Activated naive CD4-positive, alpha-beta T cell treated with anti-CD3 and anti-CD28 coated beads for 36 hours (primary cell): Measurements from ENCODE around the gene PTGIS. TPM values are rescaled to one million over a fixed set of nuclear protein-coding genes. Genes with fewer than 3 reads are reported as not detected.

ENCODE experiments used
- CTCF ChIA-PET: fragments of 350-600 bp; sonication (Branson Sonifier 250); formaldehyde crosslinking; loops from one replicate; lab custom pipeline; 2021; ENCODE audit warnings: antibody characterized with exemption; lab: Charles Lee
- DNase-seq: peaks from one replicate; pipeline ENCODE4 v3.0.0-alpha.2; 2020
- H3K27ac Mint-ChIP-seq: one replicate; pipeline ENCODE4 v1.8.0; 2021; ENCODE audit warnings: mild to moderate bottlenecking, mixed read lengths
- H3K27me3 Mint-ChIP-seq: one replicate; pipeline ENCODE4 v1.8.0; 2021; ENCODE audit warnings: low read depth, mixed read lengths
- H3K36me3 Mint-ChIP-seq: one replicate; pipeline ENCODE4 v1.8.0; 2021; ENCODE audit warnings: low read depth, mixed read lengths
- H3K4me1 Mint-ChIP-seq: one replicate; pipeline ENCODE4 v1.8.0; 2021; ENCODE audit warnings: low read depth, mixed read lengths
- H3K4me3 Mint-ChIP-seq: one replicate; pipeline ENCODE4 v1.8.0; 2021; ENCODE audit warnings: mild to moderate bottlenecking, moderate library complexity, mixed read lengths
- H3K9me3 Mint-ChIP-seq: one replicate; pipeline ENCODE4 v1.8.0; 2021; ENCODE audit warnings: mixed read lengths
- intact Hi-C: fragments of 100-400 bp; cut with micrococcal nuclease; formaldehyde crosslinking; loops from one replicate; pipeline ENCODE4 v1.15.1; 2023
- total RNA-seq, 2 experiments: library from RNA; stranded (reverse); gene quantifications; one replicate each; pipeline ENCODE4 v1.2.3, GENCODE V29; 2021

PTGIS gene
- total RNA-seq, 2 experiments from 2014 or later, result not detected

DNA sequence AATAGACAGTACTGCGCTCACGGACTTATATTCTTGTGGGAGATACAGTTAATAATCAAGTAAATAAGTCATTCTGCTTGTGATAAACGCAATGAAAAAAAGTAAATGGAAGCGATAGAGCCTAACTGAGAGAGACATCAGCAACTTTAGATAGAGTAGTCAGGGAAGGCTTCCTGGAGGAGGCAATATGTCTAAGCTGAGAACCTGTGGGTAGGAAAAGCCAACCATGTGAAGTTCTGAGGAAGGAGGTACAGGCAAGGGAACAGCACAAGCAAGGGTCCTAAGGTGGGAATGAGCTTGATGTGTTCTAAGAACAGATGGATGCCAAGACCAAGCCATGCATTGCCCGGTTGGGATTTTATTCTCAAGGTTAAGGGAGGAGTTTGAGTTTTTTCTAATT lies 78.2 kb downstream of the PTGIS start:
- intact Hi-C loops, result no loop called here
- H3K4me3 Mint-ChIP-seq, result no peak overlapping the region
- H3K4me1 Mint-ChIP-seq, result no peaks in the 10 kb centered on the region
- no peaks in the 10 kb centered on the region for H3K36me3 Mint-ChIP-seq
- H3K9me3 Mint-ChIP-seq, result no peaks in the 10 kb centered on the region
- peaks cover 43% of the 10 kb centered on the region for H3K27me3 Mint-ChIP-seq
- no peak for DNase-seq
- H3K27ac Mint-ChIP-seq, result no peak overlapping the region
- CTCF ChIA-PET, result no interaction called here

DNA sequence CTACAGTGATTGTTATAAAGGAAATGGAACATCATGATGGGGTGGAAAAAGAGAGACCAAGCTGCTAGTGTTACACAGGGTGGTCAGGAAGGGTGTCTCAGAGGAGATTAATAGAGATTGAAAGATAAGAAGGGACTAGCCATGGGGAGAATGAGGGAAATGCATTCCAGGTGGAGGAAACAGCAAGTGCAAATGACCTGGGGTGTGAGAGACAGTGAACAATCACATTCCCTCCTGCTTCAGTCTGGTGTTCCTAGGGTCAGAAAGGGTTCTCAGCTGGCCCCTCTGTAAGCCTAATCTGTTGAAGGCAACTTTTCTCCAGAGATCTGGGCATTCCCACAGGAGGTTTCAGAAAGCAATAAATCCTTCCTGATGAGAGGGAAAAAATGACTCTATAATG lies 81.9 kb downstream of the PTGIS start:
- no peak overlapping the region for H3K27ac Mint-ChIP-seq
- no peaks in the 10 kb centered on the region for H3K9me3 Mint-ChIP-seq
- intact Hi-C loops, result no loop called here
- H3K27me3 Mint-ChIP-seq, result peaks cover 56% of the 10 kb centered on the region
- no peak for DNase-seq
- no peak overlapping the region for H3K4me3 Mint-ChIP-seq
- peaks cover 4% of the 10 kb centered on the region for H3K4me1 Mint-ChIP-seq
- no peaks in the 10 kb centered on the region for H3K36me3 Mint-ChIP-seq
- CTCF ChIA-PET, result interaction anchor here (3.8 kb wide), 1 partner anchor 154 kb away, joined by 31 read pairs; no protein-coding TSS in a partner anchor

GRCh38 chr20:49485563-49485962 lies 82.4 kb downstream of the PTGIS start:
- Mint-ChIP-seq H3K27me3 (peaks cover 58% of the 10 kb centered on the region), H3K4me3 (no peak overlapping the region), H3K4me1 (peaks cover 4% of the 10 kb centered on the region), H3K9me3 (no peaks in the 10 kb centered on the region), H3K36me3 (no peaks in the 10 kb centered on the region), H3K27ac (no peak overlapping the region)
- intact Hi-C loops, result loop anchor here (2.0 kb wide), 1 partner anchor 101 kb away; no protein-coding TSS in a partner anchor
- DNase-seq, result no peak
- CTCF ChIA-PET, result interaction anchor here (1.5 to 3.8 kb wide), 3 partner anchors 10 to 153 kb away, joined by 6 to 31 read pairs (median 13); no protein-coding TSS in a partner anchor

DNA sequence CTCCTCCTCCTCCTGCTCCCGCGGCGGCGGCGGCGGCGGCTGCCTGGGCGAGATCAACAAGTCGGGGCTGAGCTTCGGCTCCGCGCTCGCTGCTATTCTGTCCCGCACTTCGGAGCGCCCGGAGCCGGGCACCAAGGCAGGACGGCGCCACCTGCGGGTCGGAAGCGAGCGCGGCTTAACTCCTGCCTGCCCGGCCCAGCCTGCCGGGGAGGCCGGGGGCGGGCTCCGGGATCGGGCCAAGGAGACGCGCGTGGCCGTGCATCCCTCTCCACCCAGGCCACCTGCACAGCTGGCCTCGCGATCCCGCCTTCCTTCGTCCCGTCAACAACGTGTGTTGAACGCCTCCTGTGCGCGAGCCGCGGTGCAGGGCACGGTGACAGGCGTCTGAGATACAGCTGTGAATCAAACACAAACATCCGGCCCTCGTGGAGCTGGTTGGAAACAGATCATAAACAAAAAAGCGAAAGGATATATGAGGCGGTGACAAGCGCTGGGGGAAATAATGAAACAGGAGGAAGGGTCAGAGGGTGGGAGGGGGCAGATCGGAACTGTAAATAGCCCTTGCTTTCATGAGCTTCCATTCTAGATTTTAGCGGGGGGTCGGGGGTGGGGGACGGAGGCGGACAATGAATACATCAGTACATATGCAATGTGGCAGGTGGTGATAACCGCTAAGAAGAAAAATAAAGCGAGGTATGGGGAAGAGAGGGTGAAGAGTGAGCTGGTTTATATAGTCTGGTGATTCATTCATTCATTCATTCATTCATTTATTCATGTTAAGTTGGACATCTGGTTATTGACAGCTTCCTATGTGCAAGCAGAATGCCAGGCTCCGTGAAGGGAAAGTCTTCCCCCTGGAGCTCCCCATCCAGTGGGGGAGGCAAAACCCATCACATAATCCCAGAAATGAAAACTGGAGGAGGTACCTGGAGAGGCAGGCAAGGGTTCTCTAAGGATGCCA lies 83.5 kb downstream of the PTGIS start:
- Mint-ChIP-seq H3K36me3 (no peaks in the 10 kb centered on the region), H3K27ac (no peak overlapping the region), H3K4me3 (peak overlapping the region; percentile 58), H3K9me3 (no peaks in the 10 kb centered on the region), H3K27me3 (peaks cover 55% of the 10 kb centered on the region), H3K4me1 (peaks cover 4% of the 10 kb centered on the region)
- CTCF ChIA-PET, result interaction anchor here (0.6 to 3.8 kb wide), 17 partner anchors 9 to 152 kb away, joined by 3 to 31 read pairs (median 3); no protein-coding TSS in a partner anchor
- intact Hi-C loops, result loop anchor here (1.0 to 2.0 kb wide), 2 partner anchors 100 to 150 kb away; no protein-coding TSS in a partner anchor
- DNase-seq, result peak; percentile 77

- H3K27ac Mint-ChIP-seq, result no peak overlapping the region
- CTCF ChIA-PET, result interaction anchor here (0.6 to 3.8 kb wide), 12 partner anchors 10 to 151 kb away, joined by 3 to 31 read pairs (median 4); no protein-coding TSS in a partner anchor
- no peak overlapping the region for H3K4me3 Mint-ChIP-seq
- H3K27me3 Mint-ChIP-seq, result peaks cover 48% of the 10 kb centered on the region
- no peaks in the 10 kb centered on the region for H3K9me3 Mint-ChIP-seq
- no peak for DNase-seq
- intact Hi-C loops, result loop anchor here (1.0 to 2.0 kb wide), 2 partner anchors 99 to 149 kb away; no protein-coding TSS in a partner anchor
- H3K4me1 Mint-ChIP-seq, result peaks cover 4% of the 10 kb centered on the region
- no peaks in the 10 kb centered on the region for H3K36me3 Mint-ChIP-seq
Measured at GRCh38 chr20:49483696-49484123, 84.2 kb downstream of the PTGIS start.

DNA sequence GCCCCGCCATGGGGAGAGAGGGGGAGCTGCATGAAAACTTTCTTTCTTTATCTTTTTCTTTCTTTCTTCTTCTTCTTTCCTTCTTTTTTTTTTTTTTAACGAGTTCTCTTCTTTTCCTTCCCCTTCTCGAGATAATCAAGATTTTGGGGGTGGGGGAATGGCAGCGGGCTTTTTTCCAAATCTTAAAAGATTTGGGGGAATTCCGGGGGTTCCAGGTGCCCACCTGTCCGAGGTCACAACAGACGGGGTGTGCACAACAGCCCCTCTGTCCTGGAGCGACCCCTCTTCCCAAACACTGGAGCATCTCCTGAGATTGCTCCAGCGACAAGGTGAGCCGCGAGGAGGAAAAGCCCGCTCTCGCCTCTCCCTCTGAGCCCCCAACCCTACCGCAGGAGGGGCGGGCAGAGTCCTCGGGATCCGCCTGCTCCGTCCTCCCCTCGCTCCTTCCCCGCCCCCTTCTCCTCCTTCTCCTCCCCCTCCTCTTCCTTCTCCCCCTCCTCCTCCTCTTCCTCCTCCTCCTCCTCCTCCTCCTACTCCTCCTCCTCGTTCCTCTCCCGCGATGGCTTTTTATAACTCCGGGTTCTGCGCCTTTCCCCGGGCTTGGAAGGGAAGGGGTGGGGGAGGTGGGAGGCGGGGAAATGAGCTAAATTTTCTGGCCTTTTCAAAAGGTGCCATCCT lies 84.8 kb downstream of the PTGIS start:
- Mint-ChIP-seq H3K4me3 (no peak overlapping the region), H3K36me3 (no peaks in the 10 kb centered on the region), H3K27me3 (peaks cover 43% of the 10 kb centered on the region), H3K9me3 (no peaks in the 10 kb centered on the region), H3K4me1 (peaks cover 4% of the 10 kb centered on the region), H3K27ac (no peak overlapping the region)
- intact Hi-C loops, result no loop called here
- CTCF ChIA-PET, result interaction anchor here (1.1 to 3.8 kb wide), 3 partner anchors 77 to 151 kb away, joined by 3 to 31 read pairs (median 3); no protein-coding TSS in a partner anchor
- DNase-seq, result no peak

GRCh38 chr20:49482621-49483017 lies 85.3 kb downstream of the PTGIS start, which contains the start of gene KCNB1:
Gene KCNB1 (minus strand): TSS chr20:49482668. CDS start chr20:49482480, 188 bp downstream.
- intact Hi-C loops, result no loop called here
- CTCF ChIA-PET, result interaction anchor here (0.8 to 3.8 kb wide), 2 partner anchors 97 to 150 kb away, joined by 4 to 31 read pairs; no protein-coding TSS in a partner anchor
- Mint-ChIP-seq H3K4me1 (peaks cover 4% of the 10 kb centered on the region), H3K36me3 (no peaks in the 10 kb centered on the region), H3K9me3 (no peaks in the 10 kb centered on the region), H3K27me3 (peaks cover 42% of the 10 kb centered on the region), H3K4me3 (no peak within 1 kb of the TSS), H3K27ac (no peak within 1 kb of the TSS)
- peak; percentile 60 for DNase-seq

- no peaks in the 10 kb centered on the region for H3K36me3 Mint-ChIP-seq
- peaks cover 41% of the 10 kb centered on the region for H3K27me3 Mint-ChIP-seq
- no peak for DNase-seq
- H3K27ac Mint-ChIP-seq, result no peak overlapping the region
- CTCF ChIA-PET, result interaction anchor here (0.6 to 0.8 kb wide), 2 partner anchors 97 to 148 kb away, joined by 3 to 4 read pairs; no protein-coding TSS in a partner anchor
- intact Hi-C loops, result no loop called here
- peaks cover 4% of the 10 kb centered on the region for H3K4me1 Mint-ChIP-seq
- H3K9me3 Mint-ChIP-seq, result no peaks in the 10 kb centered on the region
- H3K4me3 Mint-ChIP-seq, result no peak overlapping the region
Measured at GRCh38 chr20:49482173-49482572, 85.8 kb downstream of the PTGIS start.

GRCh38 chr20:49481116-49481515 lies 86.8 kb downstream of the PTGIS start:
- CTCF ChIA-PET, result interaction anchor here (0.9 to 1.3 kb wide), 2 partner anchors 44 to 97 kb away, joined by 3 to 4 read pairs; no protein-coding TSS in a partner anchor
- no peaks in the 10 kb centered on the region for H3K9me3 Mint-ChIP-seq
- DNase-seq, result no peak
- H3K27ac Mint-ChIP-seq, result no peak overlapping the region
- H3K4me3 Mint-ChIP-seq, result no peak overlapping the region
- intact Hi-C loops, result no loop called here
- H3K27me3 Mint-ChIP-seq, result peaks cover 34% of the 10 kb centered on the region
- peaks cover 4% of the 10 kb centered on the region for H3K4me1 Mint-ChIP-seq
- no peaks in the 10 kb centered on the region for H3K36me3 Mint-ChIP-seq

DNA sequence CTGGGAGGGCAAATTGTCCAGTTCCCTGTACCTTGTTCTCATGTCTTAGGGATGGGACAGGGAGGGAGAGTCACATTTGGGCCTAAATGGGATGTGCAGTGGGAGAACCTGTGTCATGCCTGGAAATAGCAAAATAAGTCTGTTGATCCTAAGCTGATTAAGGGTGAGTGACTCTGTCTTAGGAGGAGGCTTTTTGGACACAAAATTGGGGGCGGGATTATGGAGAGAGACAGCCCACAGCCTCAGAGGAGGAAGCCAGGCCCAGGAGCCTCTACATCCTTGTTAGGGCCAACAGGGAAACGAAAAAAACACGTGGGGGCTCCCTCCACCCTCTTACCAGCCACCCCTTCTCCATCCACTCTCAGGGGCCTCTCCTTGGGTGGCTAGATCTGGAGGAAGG lies 87.7 kb downstream of the PTGIS start:
- peaks cover 4% of the 10 kb centered on the region for H3K4me1 Mint-ChIP-seq
- CTCF ChIA-PET, result interaction anchor here (1.0 to 1.4 kb wide), 3 partner anchors 55 to 263 kb away, joined by 3 read pairs; no protein-coding TSS in a partner anchor
- no peaks in the 10 kb centered on the region for H3K36me3 Mint-ChIP-seq
- intact Hi-C loops, result no loop called here
- no peak overlapping the region for H3K27ac Mint-ChIP-seq
- H3K27me3 Mint-ChIP-seq, result peaks cover 31% of the 10 kb centered on the region
- no peaks in the 10 kb centered on the region for H3K9me3 Mint-ChIP-seq
- no peak for DNase-seq
- no peak overlapping the region for H3K4me3 Mint-ChIP-seq

DNA sequence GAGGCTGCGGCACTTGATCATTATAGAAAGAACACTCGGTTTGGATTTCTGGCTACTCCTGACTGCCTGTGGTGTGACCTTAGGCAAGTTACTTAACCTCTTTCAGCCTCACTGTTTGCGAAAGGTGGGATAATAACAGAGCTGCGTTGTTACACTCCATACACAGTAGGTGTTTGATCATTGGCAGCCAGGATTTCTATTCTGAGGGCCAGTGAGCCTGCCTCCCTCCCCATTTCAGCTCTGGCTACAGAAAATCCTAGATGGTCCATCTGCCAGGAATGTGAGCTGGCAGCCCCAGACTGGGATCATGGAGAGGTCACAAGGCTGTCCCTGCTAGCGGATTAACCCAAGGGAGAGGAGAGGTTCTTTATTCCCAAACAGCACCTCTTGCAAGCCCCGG lies 88.2 kb downstream of the PTGIS start:
- CTCF ChIA-PET, result interaction anchor here (1.0 to 1.4 kb wide), 3 partner anchors 56 to 263 kb away, joined by 3 read pairs; no protein-coding TSS in a partner anchor
- H3K9me3 Mint-ChIP-seq, result no peaks in the 10 kb centered on the region
- intact Hi-C loops, result no loop called here
- no peak overlapping the region for H3K4me3 Mint-ChIP-seq
- H3K27me3 Mint-ChIP-seq, result peaks cover 32% of the 10 kb centered on the region
- DNase-seq, result no peak
- H3K4me1 Mint-ChIP-seq, result peaks cover 4% of the 10 kb centered on the region
- no peaks in the 10 kb centered on the region for H3K36me3 Mint-ChIP-seq
- no peak overlapping the region for H3K27ac Mint-ChIP-seq
